Immature natural killer cell (primary cell): ENCODE data around the gene IFT81. TPM values are rescaled to one million over a fixed set of nuclear protein-coding genes. Genes with fewer than 3 reads are reported as not detected.
"Not testable (repeated sequence)": the region's sequence is repeated elsewhere in the genome, so short reads cannot be mapped to it uniquely, and the experiment has no call there.

Experiments used
- DNase-seq, 3 donors: peaks; one replicate each; pipeline ENCODE4 v3.0.0; 2022; ENCODE audit warnings: mixed read lengths in 1 of 3
- H3K27ac Mint-ChIP-seq, 6 donors: one replicate each; pipeline ENCODE4 v1.8.0; 2020; ENCODE audit warnings: mixed read lengths in 6 of 6, mild to moderate bottlenecking in 5 of 6, inconsistent platforms in 4 of 6, moderate library complexity in 3 of 6
- H3K27me3 Mint-ChIP-seq, 3 donors: one replicate each; pipeline ENCODE4 v1.8.0; 2020 to 2021; ENCODE audit warnings: low read depth in 3 of 3, mild to moderate bottlenecking in 3 of 3, mixed read lengths in 3 of 3, moderate library complexity in 3 of 3, inconsistent platforms in 1 of 3
- H3K36me3 Mint-ChIP-seq, 3 donors: one replicate each; pipeline ENCODE4 v1.8.0; 2020; ENCODE audit warnings: mixed read lengths in 3 of 3, inconsistent platforms in 2 of 3, mild to moderate bottlenecking in 2 of 3
- H3K4me1 Mint-ChIP-seq, 2 donors: one replicate each; pipeline ENCODE4 v1.8.0; 2020; ENCODE audit warnings: inconsistent platforms in 2 of 2, mild to moderate bottlenecking in 2 of 2, mixed read lengths in 2 of 2, moderate library complexity in 1 of 2
- H3K4me3 Mint-ChIP-seq, 5 donors: one replicate each; pipeline ENCODE4 v1.8.0; 2020; ENCODE audit warnings: mild to moderate bottlenecking in 5 of 5, mixed read lengths in 5 of 5, inconsistent platforms in 3 of 5, moderate library complexity in 3 of 5
- H3K9me3 Mint-ChIP-seq, 6 donors: one replicate each; pipeline ENCODE4 v1.8.0; 2020; ENCODE audit warnings: mild to moderate bottlenecking in 6 of 6, mixed read lengths in 6 of 6, inconsistent platforms in 4 of 6, moderate library complexity in 3 of 6
- polyA plus RNA-seq, 3 donors: library from polyadenylated mRNA; unstranded; fragments of 300-500 nt; fragmentation: Illumina TruSeq; gene quantifications; one replicate each; pipeline ENCODE4 v1.2.3, GENCODE V29; 2021

Gene IFT81
- polyA plus RNA-seq, 3 donors from 2014 or later: 0.54 TPM; not detected in 1

DNA sequence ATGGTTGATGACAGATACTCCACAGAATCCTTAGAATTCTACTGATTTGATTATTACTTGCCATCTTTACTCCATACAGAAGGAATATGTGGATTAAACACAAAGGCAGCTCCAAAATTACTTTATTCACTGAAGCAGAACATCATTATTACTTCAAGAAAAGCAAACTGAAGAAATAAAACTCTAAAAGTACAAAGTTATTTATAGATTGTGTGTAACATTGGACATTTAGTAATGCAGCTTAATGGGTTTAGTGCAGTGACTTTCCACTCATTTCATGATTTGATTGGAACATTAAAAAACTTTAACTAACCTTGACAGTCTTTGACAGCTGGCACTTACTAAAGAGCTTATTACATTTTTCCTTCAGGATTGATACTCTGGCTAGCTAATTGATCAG, 97.9 kb downstream of the IFT81 start:
- Mint-ChIP-seq H3K4me3 (no peak overlapping the region), H3K27me3 (no peaks in the 10 kb centered on the region), H3K36me3 (no peaks in the 10 kb centered on the region), H3K27ac (no peak overlapping the region), H3K9me3 (no peaks in the 10 kb centered on the region), H3K4me1 (no peaks in the 10 kb centered on the region)
- no peak for DNase-seq

DNA sequence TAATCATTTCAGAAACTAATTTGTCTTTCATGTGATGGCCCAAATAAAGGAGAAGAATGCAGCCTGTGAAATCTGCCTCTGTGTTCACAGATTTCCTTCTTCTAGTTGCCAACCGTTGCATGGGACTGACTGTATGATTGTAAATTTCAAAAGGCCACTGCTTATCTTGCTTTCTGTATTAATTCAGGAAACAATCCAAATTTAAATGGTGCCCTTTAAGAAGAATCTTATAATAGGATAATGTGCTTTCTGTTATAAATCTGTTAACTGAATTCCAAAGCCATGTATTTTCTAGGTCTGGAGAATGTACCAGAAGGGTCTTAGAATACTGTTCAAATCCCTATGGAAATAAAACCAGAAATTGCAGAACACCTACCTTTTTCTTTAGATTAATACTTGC, 98.3 kb downstream of the IFT81 start:
- no peak overlapping the region for H3K27ac Mint-ChIP-seq
- H3K4me1 Mint-ChIP-seq: no peaks in the 10 kb centered on the region
- H3K36me3 Mint-ChIP-seq: no peaks in the 10 kb centered on the region
- no peak for DNase-seq
- H3K4me3 Mint-ChIP-seq: no peak overlapping the region
- H3K9me3 Mint-ChIP-seq: no peaks in the 10 kb centered on the region
- peaks cover 0 to under 1% (median 0%) of the 10 kb centered on the region in 3 donors for H3K27me3 Mint-ChIP-seq

DNA sequence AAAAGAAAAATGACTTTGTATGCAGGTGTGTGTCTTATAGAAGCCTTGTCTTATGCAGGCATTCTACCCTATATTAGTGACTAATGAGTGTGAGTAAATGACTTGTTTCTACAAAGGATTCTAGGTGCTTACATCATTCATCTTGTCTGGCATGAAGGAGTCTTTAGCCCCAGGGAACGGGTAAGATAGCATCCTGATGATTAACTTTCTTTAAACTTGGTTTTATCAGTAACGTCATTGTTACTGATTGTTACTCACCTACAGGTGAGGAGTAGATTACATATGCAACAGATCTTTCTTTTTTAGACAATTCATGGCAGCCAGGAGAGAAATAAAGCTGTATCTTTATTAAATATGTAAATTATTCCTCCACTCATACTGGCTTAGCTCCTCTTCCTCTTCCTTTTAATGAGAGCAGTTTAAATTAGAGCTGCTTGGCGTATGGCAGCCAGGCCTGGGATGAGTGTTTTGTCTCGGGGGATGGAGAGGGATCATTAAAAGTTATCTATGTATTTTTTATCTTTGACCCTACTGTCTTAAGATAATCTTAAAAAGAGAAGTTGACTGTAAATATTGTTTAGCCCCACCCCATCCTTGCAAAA, 99.7 kb downstream of the IFT81 start:
- H3K4me3 Mint-ChIP-seq: no peak overlapping the region
- no peaks in the 10 kb centered on the region for H3K4me1 Mint-ChIP-seq
- DNase-seq: no peak
- no peak overlapping the region for H3K27ac Mint-ChIP-seq
- H3K27me3 Mint-ChIP-seq: peaks cover 0 to 2% (median 1%) of the 10 kb centered on the region in 3 donors
- H3K9me3 Mint-ChIP-seq: no peaks in the 10 kb centered on the region
- no peaks in the 10 kb centered on the region for H3K36me3 Mint-ChIP-seq

DNA sequence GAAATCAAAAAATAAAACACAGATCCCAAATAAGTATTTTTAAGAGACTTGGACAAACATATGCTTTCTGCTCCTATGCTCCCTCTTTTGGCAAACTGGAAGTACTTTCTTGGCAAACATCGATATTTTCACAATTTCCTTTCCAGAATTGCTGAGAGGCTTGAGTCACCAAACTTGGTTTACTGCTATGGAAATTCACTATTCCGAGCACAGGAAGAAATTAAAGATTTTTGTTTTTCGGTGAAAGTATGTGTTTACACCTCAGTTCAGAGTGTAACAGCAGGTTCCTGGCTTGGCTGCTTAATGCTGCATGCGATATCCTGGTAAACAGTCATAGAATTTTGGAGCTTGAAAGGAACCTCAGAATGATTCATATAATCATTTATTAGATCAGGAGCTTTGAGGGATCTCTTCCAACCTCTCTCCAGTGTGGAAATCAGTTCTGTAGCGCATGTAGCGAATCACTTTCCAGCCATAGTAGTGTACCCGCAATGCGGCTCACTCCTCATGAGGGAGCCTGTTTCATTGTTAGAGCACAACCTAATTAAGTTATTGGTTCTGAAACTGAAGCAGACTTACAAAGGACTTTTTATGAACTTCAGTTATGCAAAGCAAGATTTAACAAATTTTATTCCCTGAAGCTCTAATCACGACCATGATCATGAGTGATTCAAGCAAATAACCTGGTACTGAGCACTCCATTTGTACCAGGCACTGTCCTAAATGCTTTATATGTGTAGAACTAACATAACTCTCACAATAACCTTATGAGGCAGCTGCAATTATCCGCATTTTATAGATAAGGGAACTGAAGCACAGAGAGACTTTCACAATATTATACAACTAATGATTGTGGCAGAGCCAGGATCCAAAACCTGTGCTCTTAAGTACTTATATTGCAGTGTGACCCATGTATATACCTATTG, 100.5 kb downstream of the IFT81 start:
- no peak overlapping the region for H3K4me3 Mint-ChIP-seq
- H3K9me3 Mint-ChIP-seq: no peaks in the 10 kb centered on the region
- no peak for DNase-seq
- no peak overlapping the region for H3K27ac Mint-ChIP-seq
- no peaks in the 10 kb centered on the region for H3K4me1 Mint-ChIP-seq
- H3K27me3 Mint-ChIP-seq: peaks cover 0 to 2% (median 1%) of the 10 kb centered on the region in 3 donors
- H3K36me3 Mint-ChIP-seq: no peaks in the 10 kb centered on the region

DNA sequence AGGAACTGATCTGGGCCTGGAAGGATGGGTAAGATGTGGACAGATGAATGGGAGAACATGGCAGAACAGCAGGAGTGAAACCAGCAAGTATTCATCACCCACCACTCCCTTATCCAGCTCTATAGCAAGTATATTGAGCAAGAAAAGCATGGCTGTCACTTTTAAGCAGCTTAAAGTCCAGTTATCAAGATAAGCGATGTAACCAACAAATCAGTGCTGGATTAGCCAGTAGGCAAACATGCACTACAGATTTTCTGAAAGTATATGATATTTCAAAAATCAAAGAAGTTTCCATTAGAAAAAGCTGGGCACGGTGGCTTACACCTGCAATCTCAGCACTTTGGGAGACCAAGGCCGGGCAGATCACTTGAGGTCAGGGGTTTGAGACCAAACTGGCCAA, 103.0 kb downstream of the IFT81 start:
- Mint-ChIP-seq H3K4me3 (no peak overlapping the region), H3K36me3 (no peaks in the 10 kb centered on the region), H3K9me3 (no peaks in the 10 kb centered on the region), H3K27ac (no peak overlapping the region), H3K4me1 (no peaks in the 10 kb centered on the region), H3K27me3 (peaks cover 0 to 2% (median 1%) of the 10 kb centered on the region in 3 donors)
- no peak for DNase-seq

DNA sequence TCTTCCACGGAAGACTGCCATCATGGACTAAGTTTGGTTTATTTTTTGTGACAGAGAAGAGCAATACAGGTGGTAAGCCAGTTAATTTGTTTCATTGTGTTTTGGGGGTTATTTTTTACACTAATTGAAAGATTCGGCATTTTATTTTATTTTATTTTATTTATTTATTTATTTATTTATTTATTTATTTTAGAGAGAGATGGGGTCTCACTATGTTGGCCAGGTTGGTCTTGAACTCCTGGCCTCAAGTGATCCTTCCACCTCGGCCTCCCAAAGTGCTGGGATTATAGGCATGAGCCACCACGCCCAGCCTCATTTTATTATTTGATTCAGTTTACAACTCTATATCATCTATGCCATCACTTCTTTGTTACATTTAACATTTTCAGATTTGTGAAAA, 104.2 kb downstream of the IFT81 start:
- not testable (repeated sequence) for H3K27ac Mint-ChIP-seq, H3K36me3 Mint-ChIP-seq, H3K4me1 Mint-ChIP-seq, DNase-seq, H3K4me3 Mint-ChIP-seq, H3K27me3 Mint-ChIP-seq, H3K9me3 Mint-ChIP-seq

DNA sequence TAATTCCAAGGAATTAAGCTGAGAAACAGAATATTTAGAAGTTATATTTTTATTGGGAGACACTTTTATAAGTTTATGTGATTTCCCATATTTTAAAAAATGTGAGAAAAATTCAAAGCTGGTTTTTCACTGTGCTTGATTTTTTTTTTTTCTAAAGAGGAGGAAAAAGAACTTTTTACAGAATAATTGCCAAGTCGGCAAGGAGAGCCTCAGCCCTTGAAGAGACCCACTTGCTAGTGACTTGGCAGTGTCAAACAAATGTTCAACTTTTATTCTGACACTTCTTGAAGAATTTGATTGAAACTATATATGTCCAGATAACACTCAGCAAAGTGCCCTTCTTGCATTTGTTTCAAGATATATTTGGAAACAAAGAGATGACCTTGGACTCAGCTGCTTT, 104.6 kb downstream of the IFT81 start:
- Mint-ChIP-seq H3K36me3 (no peaks in the 10 kb centered on the region), H3K4me1 (no peaks in the 10 kb centered on the region), H3K4me3 (no peak overlapping the region), H3K9me3 (no peaks in the 10 kb centered on the region), H3K27ac (no peak overlapping the region), H3K27me3 (peaks cover 0 to 2% (median 1%) of the 10 kb centered on the region in 3 donors)
- DNase-seq: no peak

DNA sequence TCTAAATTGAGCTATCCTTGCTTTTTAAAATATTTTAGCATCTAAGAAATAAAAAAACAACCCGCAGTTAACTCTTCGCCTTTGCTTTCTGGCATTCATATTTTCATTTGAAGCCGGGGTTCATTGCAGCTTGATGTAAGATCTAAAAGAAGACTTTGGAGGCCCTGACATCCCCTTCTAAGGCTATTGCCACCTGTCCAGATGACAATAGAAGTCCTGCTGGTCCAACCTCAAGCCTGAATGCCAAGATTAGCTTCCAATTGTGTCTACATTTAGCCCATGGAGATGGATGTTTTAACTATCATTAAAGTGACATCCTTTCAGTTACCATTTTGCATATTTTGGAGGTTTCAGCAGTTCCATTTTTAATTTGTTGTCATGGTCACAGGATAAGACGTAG, 105.3 kb downstream of the IFT81 start:
- no peak overlapping the region for H3K4me3 Mint-ChIP-seq
- H3K36me3 Mint-ChIP-seq: no peaks in the 10 kb centered on the region

DNA sequence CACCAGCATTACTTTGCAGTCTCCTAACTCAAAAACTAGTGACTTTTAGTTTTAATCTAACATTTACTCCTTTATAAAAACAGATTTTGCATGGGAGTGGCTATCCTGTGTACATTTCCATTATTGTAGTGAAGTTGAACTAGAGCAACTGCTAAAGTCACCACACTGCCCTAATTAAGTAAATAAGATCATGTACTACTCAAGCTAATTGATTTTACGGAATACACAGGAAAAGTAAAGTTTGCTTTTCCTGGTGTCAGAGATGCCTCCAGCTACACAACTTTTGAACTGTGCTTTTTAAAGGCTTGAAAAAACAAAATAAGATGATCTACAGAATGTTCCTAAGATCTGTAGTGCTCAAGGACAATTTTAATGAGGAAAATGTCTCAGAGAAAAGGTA, 106.5 kb downstream of the IFT81 start:
- Mint-ChIP-seq H3K27ac (no peak overlapping the region), H3K4me3 (no peak overlapping the region), H3K9me3 (no peaks in the 10 kb centered on the region)

More for the DNA sequence above, 105.3 kb downstream of the IFT81 start:
- no peaks in the 10 kb centered on the region for H3K4me1 Mint-ChIP-seq
- H3K27me3 Mint-ChIP-seq: peaks cover 0 to 2% (median 1%) of the 10 kb centered on the region in 3 donors
- no peak overlapping the region for H3K27ac Mint-ChIP-seq
- DNase-seq: no peak
- H3K9me3 Mint-ChIP-seq: no peaks in the 10 kb centered on the region

DNA sequence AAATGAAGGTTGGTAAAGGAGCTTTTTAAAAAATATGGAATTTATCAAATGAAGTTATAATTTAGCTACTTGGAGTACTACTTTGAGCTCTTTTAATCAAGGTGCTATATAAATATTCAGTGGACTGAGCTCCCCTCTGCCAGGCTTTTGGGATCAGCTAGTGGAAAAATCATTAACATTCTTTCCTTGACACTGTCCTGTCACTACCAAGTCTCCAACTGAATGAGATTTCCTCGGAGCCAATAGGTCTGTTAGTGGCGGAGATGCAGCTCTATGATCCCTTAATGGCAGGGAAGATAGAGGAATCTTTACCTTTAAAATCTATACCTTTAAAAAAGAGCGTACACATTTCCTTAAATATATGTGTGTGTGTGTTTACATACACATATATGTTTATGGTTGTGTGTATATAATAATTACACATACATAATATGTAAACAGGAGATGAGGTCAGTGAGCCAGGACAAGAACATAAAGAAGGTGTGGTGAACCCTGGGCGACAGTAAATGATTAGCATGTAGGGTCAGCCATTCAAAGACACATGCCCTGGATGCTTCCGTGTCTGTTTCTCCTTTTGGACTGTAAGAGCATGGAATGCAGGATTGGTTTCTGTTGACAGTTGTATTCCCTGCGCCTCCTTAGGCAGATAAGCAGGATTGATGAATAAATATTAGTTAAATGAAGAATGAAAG, 109.2 kb downstream of the IFT81 start:
- Mint-ChIP-seq H3K36me3 (no peaks in the 10 kb centered on the region), H3K4me1 (no peaks in the 10 kb centered on the region), H3K27me3 (peaks cover 0 to 2% (median 0%) of the 10 kb centered on the region in 3 donors), H3K4me3 (no peak overlapping the region), H3K9me3 (no peaks in the 10 kb centered on the region), H3K27ac (no peak overlapping the region)
- DNase-seq: no peak

More for the DNA sequence above, 106.5 kb downstream of the IFT81 start:
- DNase-seq: no peak
- Mint-ChIP-seq H3K4me1 (no peaks in the 10 kb centered on the region), H3K27me3 (peaks cover 0 to 2% (median 1%) of the 10 kb centered on the region in 3 donors), H3K36me3 (no peaks in the 10 kb centered on the region)

DNA sequence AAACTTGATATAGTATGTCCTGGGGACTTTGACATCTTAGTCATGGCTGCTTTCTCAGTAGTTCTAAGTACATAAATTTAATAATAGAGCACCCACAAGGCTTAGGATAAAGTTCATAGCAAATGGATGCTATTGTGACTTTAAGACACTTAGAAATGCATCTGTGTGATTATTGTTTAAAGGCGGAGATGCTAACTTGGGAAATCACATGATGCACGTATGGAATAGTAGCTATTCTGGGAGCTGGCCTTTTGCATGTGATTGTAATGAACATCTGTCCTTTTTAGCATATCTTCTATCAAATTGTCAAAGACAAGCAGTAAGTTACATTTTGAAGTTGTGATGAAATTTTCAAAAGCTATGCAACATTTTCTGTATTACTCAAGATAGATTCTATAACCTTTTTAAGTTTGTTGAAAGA, 110.2 kb downstream of the IFT81 start:
- Mint-ChIP-seq H3K4me1 (no peaks in the 10 kb centered on the region), H3K27ac (peak overlapping the region in 1 of 6 donors; percentile 5), H3K4me3 (no peak overlapping the region), H3K27me3 (peaks cover 0 to 2% (median 0%) of the 10 kb centered on the region in 3 donors), H3K9me3 (no peaks in the 10 kb centered on the region), H3K36me3 (no peaks in the 10 kb centered on the region)
- DNase-seq: no peak

DNA sequence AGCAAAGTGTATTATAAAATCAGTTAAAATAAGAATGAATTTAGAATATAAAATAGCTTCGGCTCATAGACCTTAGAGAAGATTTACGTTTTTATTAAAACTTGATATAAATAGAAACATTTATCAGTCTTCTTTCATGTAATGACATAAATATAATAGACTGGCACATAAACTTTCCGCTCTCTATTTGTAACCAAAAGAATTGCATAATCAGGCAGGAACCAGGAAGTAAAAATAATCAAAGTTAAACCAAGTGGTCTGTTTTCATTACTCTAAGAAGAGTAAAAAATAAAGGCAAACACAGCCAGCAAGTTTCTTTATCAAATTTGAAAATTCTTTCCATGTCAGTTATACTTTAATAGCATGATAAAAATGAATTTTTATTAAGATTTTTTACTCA, 110.6 kb downstream of the IFT81 start:
- no peak overlapping the region for H3K4me3 Mint-ChIP-seq
- no peak for DNase-seq
- peak overlapping the region in 1 of 6 donors; percentile 5 for H3K27ac Mint-ChIP-seq
- no peaks in the 10 kb centered on the region for H3K4me1 Mint-ChIP-seq
- no peaks in the 10 kb centered on the region for H3K36me3 Mint-ChIP-seq
- H3K9me3 Mint-ChIP-seq: no peaks in the 10 kb centered on the region
- peaks cover 0 to 2% (median 0%) of the 10 kb centered on the region in 3 donors for H3K27me3 Mint-ChIP-seq

DNA sequence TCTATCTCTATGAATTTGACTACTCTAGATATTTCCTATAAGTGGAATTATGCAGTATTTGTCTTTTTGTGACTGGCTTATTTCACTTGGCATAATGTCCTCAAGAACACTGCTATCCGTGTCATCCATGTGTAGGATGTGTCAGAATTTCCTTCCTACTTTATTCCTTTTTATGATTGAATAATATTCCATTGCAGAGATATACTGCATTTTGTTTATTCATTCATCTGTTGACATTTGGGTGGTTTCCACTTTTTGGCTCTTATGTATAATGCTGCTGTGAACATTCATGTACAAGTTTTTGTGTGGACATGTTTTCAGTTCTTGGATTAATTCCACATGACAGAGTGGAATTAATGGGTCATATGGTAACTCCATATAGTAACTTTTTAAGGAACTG, 111.2 kb downstream of the IFT81 start:
- Mint-ChIP-seq H3K4me3 (no peak overlapping the region), H3K27ac (no peak overlapping the region)
- DNase-seq: no peak

DNA sequence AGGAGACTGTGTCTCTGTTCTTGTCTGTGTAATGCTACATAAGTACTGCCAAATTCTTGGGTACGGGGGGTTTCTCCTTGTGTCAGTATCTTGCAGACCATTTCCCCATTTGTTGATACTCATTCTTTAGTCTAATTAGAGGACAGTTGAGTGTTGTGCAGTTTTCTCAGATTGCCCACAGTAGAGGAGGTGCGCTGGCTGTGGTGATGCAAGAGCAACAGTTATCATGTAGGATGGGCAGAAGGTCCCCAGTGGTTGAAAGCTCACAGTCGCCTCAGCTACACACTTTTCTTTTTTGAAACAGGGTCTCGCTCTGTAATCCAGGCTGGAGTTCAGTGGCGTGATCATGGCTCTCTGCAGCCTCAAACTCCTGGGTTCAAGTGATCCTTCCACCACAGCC, 119.1 kb downstream of the IFT81 start:
- DNase-seq: no peak
- Mint-ChIP-seq H3K9me3 (no peaks in the 10 kb centered on the region), H3K36me3 (no peaks in the 10 kb centered on the region), H3K27ac (no peak overlapping the region), H3K4me1 (no peaks in the 10 kb centered on the region), H3K27me3 (peaks cover 0 to 7% (median 0%) of the 10 kb centered on the region in 3 donors), H3K4me3 (no peak overlapping the region)

More for the DNA sequence above, 111.2 kb downstream of the IFT81 start:
- Mint-ChIP-seq H3K4me1 (no peaks in the 10 kb centered on the region), H3K27me3 (peaks cover 0 to 2% (median 0%) of the 10 kb centered on the region in 3 donors), H3K36me3 (no peaks in the 10 kb centered on the region), H3K9me3 (no peaks in the 10 kb centered on the region)
